Testis (tissue), 3 donors: ENCODE measurements around the gene AKAP6. TPM values are rescaled to one million over a fixed set of nuclear protein-coding genes. Genes with fewer than 3 reads are reported as not detected.

Source experiments
- DNase-seq: peaks from one replicate; pipeline ENCODE4 v3.0.0-alpha.2; 2019
- H3K27ac ChIP-seq, 2 donors: fragments of 200-600 bp; sonication (generic); one replicate each; pipeline ENCODE4 v1.5.1; 2019
- H3K27me3 ChIP-seq: fragments of 200-600 bp; sonication (generic); one replicate; pipeline ENCODE4 v1.5.1; 2019
- H3K36me3 ChIP-seq: fragments of 200-600 bp; sonication (generic); one replicate; pipeline ENCODE4 v1.5.1; 2017; ENCODE audit warnings: low read depth; ENCODE audit errors: missing control alignments
- H3K4me1 ChIP-seq: fragments of 200-600 bp; sonication (generic); one replicate; pipeline ENCODE4 v1.5.1; 2019
- H3K4me3 ChIP-seq, 2 donors: fragments of 200-600 bp; sonication (generic); one replicate each; pipeline ENCODE4 v1.5.1; 2017 to 2019
- H3K9me3 ChIP-seq: fragments of 200-600 bp; sonication (generic); one replicate; pipeline ENCODE4 v1.5.1; 2017
- POLR2A ChIP-seq: fragments of 450-650 bp; IDR thresholded peaks from one replicate; pipeline ENCODE4 v1.6.1; 2017; ENCODE audit warnings: antibody characterized with exemption, mild to moderate bottlenecking, moderate library complexity
- WGBS, 2 donors: methylation state at CpG; one replicate each; pipeline ENCODE4 v1.1.5; 2018; 5-methylcytosine and 5-hydroxymethylcytosine counted together
- intact Hi-C: fragments of 100-400 bp; cut with DNase I; formaldehyde crosslinking; loops from one replicate; pipeline ENCODE4 v1.15.1; 2023; ENCODE audit warnings: low total_unique reads
- polyA plus RNA-seq: library from polyadenylated mRNA; stranded (reverse); fragments of 350-450 nt; fragmentation: Illumina TruSeq; extraction: RNeasy Lipid Tissue Mini Kit (QIAGEN cat#74804); gene quantifications from one replicate; pipeline ENCODE4 v1.2.3, GENCODE V29; 2014; ENCODE audit warnings: low read depth, low replicate concordance; ENCODE audit not compliant: insufficient read depth
- total RNA-seq, 2 donors: library from RNA; depleted of rRNA; stranded (reverse); fragments of >200 nt; gene quantifications; one replicate each; pipeline ENCODE4 v1.2.3, GENCODE V29; 2016
- TF ChIP-seq, protein P1 (sequence below), 3 experiments: fragments of 450-650 bp in 2 of 3; fragments of 200-600 bp in 1 of 3; sonication (generic) in 1 of 3; IDR thresholded peaks; one replicate each; pipeline ENCODE4 v1.5.1; 2016 to 2019; ENCODE audit warnings: antibody characterized with exemption in 3 of 3, mild to moderate bottlenecking in 2 of 3, moderate library complexity in 1 of 3

The AKAP6 gene
- total and polyA plus RNA-seq, 3 donors from 2014 or later = 26.6 to 30.9 (median 30.9) TPM

DNA sequence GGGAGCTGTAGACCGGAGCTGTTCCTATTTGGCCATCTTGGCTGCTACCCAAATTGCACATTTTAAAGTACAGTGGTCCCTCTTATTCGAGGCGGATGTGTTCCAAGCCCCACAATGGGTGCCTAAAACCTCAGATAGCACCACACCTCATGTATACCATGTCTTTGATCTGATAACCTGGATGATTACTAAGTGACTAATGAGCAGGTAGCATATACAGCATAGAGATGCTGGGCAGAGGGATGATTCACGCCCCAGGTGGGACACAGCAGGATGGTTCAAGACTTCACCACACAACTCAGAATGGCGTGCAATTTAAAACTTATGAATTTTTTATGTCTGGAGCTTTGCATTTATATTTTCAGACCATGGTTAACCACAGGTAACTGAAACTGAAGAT, 255.0 kb downstream of the AKAP6 start:
- Histone ChIP-seq H3K4me1 (no peaks in the 10 kb centered on the region), H3K27me3 (no peaks in the 10 kb centered on the region), H3K36me3 (no peaks in the 10 kb centered on the region), H3K9me3 (no peaks in the 10 kb centered on the region), H3K4me3 (no peak overlapping the region), H3K27ac (no peak overlapping the region)
- DNase-seq = no peak
- intact Hi-C loops = no loop called here
- no peak for TF ChIP-seq POLR2A
- TF ChIP-seq, protein P1, sequence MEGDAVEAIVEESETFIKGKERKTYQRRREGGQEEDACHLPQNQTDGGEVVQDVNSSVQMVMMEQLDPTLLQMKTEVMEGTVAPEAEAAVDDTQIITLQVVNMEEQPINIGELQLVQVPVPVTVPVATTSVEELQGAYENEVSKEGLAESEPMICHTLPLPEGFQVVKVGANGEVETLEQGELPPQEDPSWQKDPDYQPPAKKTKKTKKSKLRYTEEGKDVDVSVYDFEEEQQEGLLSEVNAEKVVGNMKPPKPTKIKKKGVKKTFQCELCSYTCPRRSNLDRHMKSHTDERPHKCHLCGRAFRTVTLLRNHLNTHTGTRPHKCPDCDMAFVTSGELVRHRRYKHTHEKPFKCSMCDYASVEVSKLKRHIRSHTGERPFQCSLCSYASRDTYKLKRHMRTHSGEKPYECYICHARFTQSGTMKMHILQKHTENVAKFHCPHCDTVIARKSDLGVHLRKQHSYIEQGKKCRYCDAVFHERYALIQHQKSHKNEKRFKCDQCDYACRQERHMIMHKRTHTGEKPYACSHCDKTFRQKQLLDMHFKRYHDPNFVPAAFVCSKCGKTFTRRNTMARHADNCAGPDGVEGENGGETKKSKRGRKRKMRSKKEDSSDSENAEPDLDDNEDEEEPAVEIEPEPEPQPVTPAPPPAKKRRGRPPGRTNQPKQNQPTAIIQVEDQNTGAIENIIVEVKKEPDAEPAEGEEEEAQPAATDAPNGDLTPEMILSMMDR (IDR thresholded peaks at IDR 0.05) = no peak
- 91 to 96% methylated on average over 5 of the region's 5 CpGs for WGBS, 2 donors

DNA sequence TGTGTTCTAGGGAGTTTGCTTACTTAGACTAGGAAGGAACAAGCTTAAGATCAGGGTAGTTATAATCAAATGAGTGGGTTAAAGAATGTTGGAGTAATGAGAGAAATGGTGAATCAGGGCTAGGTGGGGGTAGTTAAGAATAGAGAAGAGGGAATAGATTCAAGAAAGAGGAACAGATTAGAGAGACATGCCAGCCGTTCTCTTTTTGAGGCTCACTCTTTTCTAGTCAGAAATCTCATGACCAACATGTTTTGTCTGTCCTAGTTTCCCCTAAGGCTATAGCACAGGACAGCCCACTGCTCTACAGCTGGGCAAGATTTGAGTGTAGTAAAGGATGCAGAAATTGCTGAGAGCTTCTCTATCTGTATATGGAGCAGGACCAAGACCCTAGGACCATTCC, 258.4 kb downstream of the AKAP6 start:
- H3K36me3 ChIP-seq = no peaks in the 10 kb centered on the region
- DNase-seq = no peak
- intact Hi-C loops = no loop called here
- H3K27ac ChIP-seq = no peak overlapping the region
- no peaks in the 10 kb centered on the region for H3K4me1 ChIP-seq
- H3K4me3 ChIP-seq = no peak overlapping the region
- H3K9me3 ChIP-seq = no peaks in the 10 kb centered on the region
- no peaks in the 10 kb centered on the region for H3K27me3 ChIP-seq
- WGBS, 2 donors = 82 to 90% methylated on average over 1 of the region's 1 CpG
- no peak for TF ChIP-seq POLR2A
- TF ChIP-seq, protein P1 (IDR thresholded peaks at IDR 0.05) = no peak

DNA sequence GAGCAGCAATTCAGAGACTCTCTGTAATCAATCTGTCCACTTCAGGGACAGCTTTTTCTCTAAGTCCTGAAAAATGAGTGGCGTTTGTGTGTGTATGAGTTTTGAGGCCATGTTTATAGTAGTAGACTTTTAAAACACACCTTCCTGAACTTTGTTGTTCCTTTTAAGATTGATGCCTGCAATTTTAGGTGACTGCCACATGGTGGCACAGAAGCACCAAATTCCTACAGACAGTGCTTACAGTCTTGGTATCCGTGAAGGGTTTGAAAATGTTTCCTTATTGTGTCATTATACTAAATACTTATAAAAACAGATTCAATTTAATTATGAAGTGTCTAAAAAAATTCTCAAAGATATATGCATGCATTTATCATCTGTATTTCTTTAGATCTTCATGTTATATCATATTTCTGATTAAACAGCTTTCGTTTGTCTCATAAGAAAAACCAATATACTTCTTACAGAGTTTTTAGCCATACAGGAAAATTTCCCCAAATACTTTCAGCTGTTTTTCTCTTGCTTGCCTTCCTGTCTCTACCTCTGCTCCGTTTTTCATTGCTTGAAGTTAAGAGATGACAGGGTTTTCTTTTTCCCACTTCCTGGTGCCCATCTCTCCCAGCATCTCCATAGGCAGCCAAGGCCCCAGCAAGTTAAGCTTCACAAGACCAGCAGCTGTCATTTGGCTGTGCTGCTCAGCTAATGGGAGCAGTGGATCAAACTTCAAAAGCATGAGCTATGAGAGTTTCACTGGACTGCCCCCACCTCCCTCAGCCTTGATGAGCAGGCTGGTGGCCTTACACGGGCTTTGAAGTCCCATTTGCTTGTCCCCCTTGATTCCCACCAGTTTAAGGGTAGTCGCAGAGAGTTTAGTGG, 259.6 kb downstream of the AKAP6 start:
- intact Hi-C loops = no loop called here
- Histone ChIP-seq H3K4me3 (no peak overlapping the region), H3K27me3 (no peaks in the 10 kb centered on the region), H3K9me3 (no peaks in the 10 kb centered on the region), H3K4me1 (no peaks in the 10 kb centered on the region), H3K36me3 (no peaks in the 10 kb centered on the region), H3K27ac (no peak overlapping the region)
- DNase-seq = no peak
- WGBS, 2 donors = 82 to 85% methylated on average over 6 of the region's 6 CpGs
- TF ChIP-seq, protein P1 (IDR thresholded peaks at IDR 0.05) = peak; percentile 31 to 76 (median 58)
- TF ChIP-seq POLR2A = no peak

DNA sequence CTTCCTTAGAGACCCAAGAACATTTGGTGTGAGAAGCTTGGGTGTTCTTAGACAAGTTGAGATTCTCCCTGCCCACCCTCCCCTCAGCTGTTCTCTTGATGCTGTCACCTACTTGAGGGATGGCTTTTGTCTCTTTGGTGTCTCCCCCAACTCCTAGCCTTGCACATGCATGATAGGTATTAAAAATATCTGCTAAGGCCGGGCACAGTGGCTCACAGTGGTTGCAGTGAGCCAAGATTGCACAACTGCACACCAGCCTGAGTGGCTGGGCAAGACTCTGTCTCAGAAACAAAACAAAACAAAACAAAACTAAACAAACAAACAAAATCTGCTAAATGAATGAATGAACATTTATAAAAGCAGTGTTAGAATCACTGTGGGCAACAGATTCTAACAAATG, 261.1 kb downstream of the AKAP6 start:
- H3K4me3 ChIP-seq = no peak overlapping the region
- H3K36me3 ChIP-seq = no peaks in the 10 kb centered on the region
- no peak for TF ChIP-seq POLR2A
- TF ChIP-seq, protein P1 (IDR thresholded peaks at IDR 0.05) = no peak
- intact Hi-C loops = no loop called here
- H3K27me3 ChIP-seq = no peaks in the 10 kb centered on the region
- WGBS, 2 donors = 87% methylated on average over 1 of the region's 1 CpG
- no peak overlapping the region for H3K27ac ChIP-seq
- peaks cover 5% of the 10 kb centered on the region for H3K4me1 ChIP-seq
- no peak for DNase-seq
- H3K9me3 ChIP-seq = no peaks in the 10 kb centered on the region
